H1 (cell line): ENCODE data around the gene CCDC137. TPM values are rescaled to one million over a fixed set of nuclear protein-coding genes. Genes with fewer than 3 reads are reported as not detected.
A peak's percentile ranks its signal among the peaks of the same experiment; 100 is the strongest.

Experiments used
- CTCF ChIA-PET: fragments of 300-600 bp; sonication (Branson Sonifier 250); formaldehyde crosslinking; loops from one replicate; lab custom pipeline; 2021; ENCODE audit not compliant: partially characterized antibody; lab: Charles Lee
- POLR2A ChIA-PET: fragments of 300-600 bp; sonication (Branson Sonifier 250); formaldehyde crosslinking; loops from one replicate; lab custom pipeline; 2021; ENCODE audit warnings: inconsistent platforms; ENCODE audit not compliant: partially characterized antibody; lab: Charles Lee
- DNase-seq, 2 experiments: peaks; one replicate each; pipeline versions ENCODE4 v3.0.0 to v3.0.0-alpha.2; 2010 to 2022; ENCODE audit warnings: low spot score in 2 of 2, low read depth in 1 of 2, mixed read lengths in 1 of 2
- FAIRE-seq: peaks from 2 replicates; lab custom pipeline; 2011; peaks lifted over from hg19 to GRCh38; lab: Jason Lieb, UNC
- H2AFZ ChIP-seq: 2 replicates; pipeline ENCODE4 v1.8.1; 2012; ENCODE audit warnings: low read length, inconsistent platforms
- H2AK5ac ChIP-seq: 2 replicates; pipeline ENCODE4 v1.6.1; 2013; ENCODE audit warnings: low read depth, low read length
- H2BK120ac ChIP-seq: replicated peaks from 2 replicates; pipeline ENCODE3; 2013; ENCODE audit warnings: low read depth, low read length, inconsistent platforms
- H2BK12ac ChIP-seq: 2 replicates; pipeline ENCODE4 v1.6.1; 2013; ENCODE audit warnings: low read depth, low read length
- H2BK15ac ChIP-seq: 2 replicates; pipeline ENCODE4 v1.6.1; 2013; ENCODE audit warnings: low read length
- H2BK20ac ChIP-seq: 2 replicates; pipeline ENCODE4 v1.6.1; 2013; ENCODE audit warnings: low read length
- H2BK5ac ChIP-seq: 2 replicates; pipeline ENCODE4 v1.6.1; 2013; ENCODE audit warnings: low read depth, low read length
- H3K14ac ChIP-seq: 2 replicates; pipeline ENCODE4 v1.6.1; 2013; ENCODE audit warnings: inconsistent platforms; ENCODE audit not compliant: insufficient read length
- H3K18ac ChIP-seq: 2 replicates; pipeline ENCODE4 v1.6.1; 2013; ENCODE audit warnings: low read length; ENCODE audit errors: extremely low read depth
- H3K23ac ChIP-seq: 2 replicates; pipeline ENCODE4 v1.6.1; 2013; ENCODE audit warnings: inconsistent platforms; ENCODE audit not compliant: insufficient read length
- H3K23me2 ChIP-seq: 2 replicates; pipeline ENCODE4 v1.6.1; 2013; ENCODE audit warnings: low read depth, low read length
- H3K27ac ChIP-seq: 2 replicates; pipeline ENCODE4 v1.6.1; 2011; ENCODE audit warnings: low read depth, low read length, inconsistent platforms
- H3K27me3 ChIP-seq, 4 experiments: replicated peaks in 1 of 4; 1 replicate in 1 of 4; 2 replicates in 3 of 4; pipeline versions ENCODE4 v1.6.1 to v1.8.1; 2011 to 2013; ENCODE audit warnings: low read length in 3 of 4, mild to moderate bottlenecking in 3 of 4, inconsistent platforms in 2 of 4, mixed read lengths in 2 of 4, moderate library complexity in 1 of 4; ENCODE audit not compliant: control insufficient read depth in 3 of 4, insufficient read depth in 3 of 4; ENCODE audit errors: extremely low read depth in 1 of 4
- H3K36me3 ChIP-seq, 4 experiments: 2 replicates each; pipeline versions ENCODE4 v1.6.1 to v1.8.1; 2011 to 2013; ENCODE audit warnings: mild to moderate bottlenecking in 4 of 4, low read length in 3 of 4, moderate library complexity in 2 of 4, control low read depth in 1 of 4, inconsistent platforms in 1 of 4; ENCODE audit not compliant: insufficient read depth in 4 of 4, control insufficient read depth in 2 of 4
- H3K4ac ChIP-seq: replicated peaks from 2 replicates; pipeline ENCODE3; 2013; ENCODE audit warnings: low read length, low read depth, mixed read lengths, inconsistent platforms; ENCODE audit not compliant: insufficient read length
- H3K4me1 ChIP-seq, 4 experiments: replicated peaks in 1 of 4; 1 replicate in 1 of 4; 2 replicates in 3 of 4; pipeline versions ENCODE4 v1.6.1 to v1.8.1; 2011 to 2013; ENCODE audit warnings: low read length in 3 of 4, inconsistent platforms in 2 of 4, mixed read lengths in 1 of 4; ENCODE audit not compliant: insufficient read depth in 4 of 4, control insufficient read depth in 3 of 4
- H3K4me2 ChIP-seq, 2 experiments: 2 replicates each; pipeline versions ENCODE4 v1.6.1 to v1.8.1; 2011 to 2013; ENCODE audit warnings: low read depth in 2 of 2, low read length in 2 of 2, control low read depth in 1 of 2, inconsistent platforms in 1 of 2, mild to moderate bottlenecking in 1 of 2; ENCODE audit not compliant: insufficient read depth in 1 of 2
- H3K4me3 ChIP-seq, 4 experiments: fragments of 200-600, 300-600 bp in 1 of 4; sonication (generic), shearing (Covaris generic), sonication (Bioruptor Twin) in 1 of 4; 2 replicates each; pipeline versions ENCODE4 v1.5.1 to v1.8.1; 2011 to 2016; ENCODE audit warnings: low read length in 4 of 4, low read depth in 3 of 4, control low read depth in 2 of 4, inconsistent platforms in 2 of 4, mild to moderate bottlenecking in 2 of 4, mixed read lengths in 1 of 4, moderate library complexity in 1 of 4; ENCODE audit not compliant: insufficient read depth in 2 of 4; ENCODE audit errors: extremely low read depth in 1 of 4
- H3K56ac ChIP-seq: replicated peaks from 2 replicates; pipeline ENCODE3; 2013; ENCODE audit warnings: low read depth, mild to moderate bottlenecking, mixed read lengths, low read length, inconsistent platforms; ENCODE audit not compliant: insufficient read length
- H3K79me1 ChIP-seq: 2 replicates; pipeline ENCODE4 v1.6.1; 2013; ENCODE audit warnings: low read depth, low read length, control low read depth
- H3K79me2 ChIP-seq, 2 experiments: 2 replicates each; pipeline versions ENCODE4 v1.6.1 to v1.8.1; 2012 to 2013; ENCODE audit warnings: low read length in 2 of 2, mild to moderate bottlenecking in 2 of 2, inconsistent platforms in 1 of 2; ENCODE audit not compliant: insufficient read depth in 2 of 2, control insufficient read depth in 1 of 2
- H3K9ac ChIP-seq, 4 experiments: replicated peaks in 1 of 4; 1 replicate in 1 of 4; 2 replicates in 3 of 4; pipeline versions ENCODE4 v1.6.1 to v1.8.1; 2011 to 2013; ENCODE audit warnings: low read depth in 3 of 4, low read length in 3 of 4, control low read depth in 2 of 4, mild to moderate bottlenecking in 2 of 4, moderate library complexity in 2 of 4, inconsistent platforms in 1 of 4; ENCODE audit errors: extremely low read depth in 1 of 4
- H3K9me3 ChIP-seq, 2 experiments: 2 replicates each; pipeline versions ENCODE4 v1.6.1 to v1.8.1; 2012 to 2013; ENCODE audit warnings: mild to moderate bottlenecking in 2 of 2, moderate library complexity in 2 of 2, control low read depth in 1 of 2, inconsistent platforms in 1 of 2, low read depth in 1 of 2, low read length in 1 of 2, mixed read lengths in 1 of 2; ENCODE audit not compliant: insufficient read depth in 2 of 2
- H4K20me1 ChIP-seq, 2 experiments: replicated peaks in 1 of 2; 2 replicates each; pipeline versions ENCODE3 to v1.8.1; 2011 to 2013; ENCODE audit warnings: inconsistent platforms in 2 of 2, low read length in 2 of 2, mild to moderate bottlenecking in 1 of 2; ENCODE audit not compliant: insufficient read depth in 2 of 2, control insufficient read depth in 1 of 2
- H4K5ac ChIP-seq: 2 replicates; pipeline ENCODE4 v1.6.1; 2013; ENCODE audit warnings: low read length, low read depth, mixed read lengths, inconsistent platforms; ENCODE audit not compliant: insufficient read length
- H4K8ac ChIP-seq: 2 replicates; pipeline ENCODE4 v1.8.0; 2013; ENCODE audit warnings: mild to moderate bottlenecking, moderate library complexity, low read length, inconsistent platforms; ENCODE audit not compliant: insufficient read depth; ENCODE audit errors: extremely low read depth
- H4K91ac ChIP-seq: replicated peaks from 2 replicates; pipeline ENCODE3; 2013; ENCODE audit warnings: low read length, mixed read lengths, inconsistent platforms; ENCODE audit not compliant: insufficient read length
- BCL11A ChIP-seq, 2 experiments: IDR thresholded peaks; one replicate each; pipeline ENCODE4 v1.6.1; 2011; ENCODE audit warnings: low read depth in 2 of 2, low read length in 2 of 2, mild to moderate bottlenecking in 2 of 2
- CBX8 ChIP-seq: fragments of 300-800, 300-1000 bp; sonication (generic); IDR thresholded peaks from 2 replicates; pipeline ENCODE4 v1.7.1; 2016; ENCODE audit warnings: low read depth, low read length, borderline replicate concordance
- E2F6 ChIP-seq: IDR thresholded peaks from 2 replicates; pipeline ENCODE4 v1.6.1; 2012; ENCODE audit warnings: inconsistent platforms
- HDAC2 ChIP-seq, 2 experiments: fragments of 300-600 bp in 1 of 2; sonication (generic) in 1 of 2; IDR thresholded peaks; 2 replicates each; pipeline ENCODE4 v1.6.1; 2011 to 2012; ENCODE audit warnings: low read depth in 2 of 2, low read length in 2 of 2, mild to moderate bottlenecking in 2 of 2, moderate library complexity in 2 of 2, borderline replicate concordance in 1 of 2, inconsistent platforms in 1 of 2
- RBBP5 ChIP-seq: IDR thresholded peaks from 2 replicates; pipeline ENCODE4 v1.7.1; 2012; ENCODE audit warnings: low read depth, mild to moderate bottlenecking, inconsistent platforms, low read length, moderate library complexity, borderline replicate concordance
- SRF ChIP-seq: IDR thresholded peaks from 2 replicates; pipeline ENCODE4 v1.6.1; 2011; ENCODE audit warnings: mild to moderate bottlenecking, low read depth, low read length, moderate library complexity
- TAF1 ChIP-seq: IDR thresholded peaks from 2 replicates; pipeline ENCODE4 v1.6.1; 2011; ENCODE audit warnings: mild to moderate bottlenecking, low read depth, low read length
- WGBS, 2 experiments: shearing (Covaris generic) in 1 of 2; methylation state at CpG; one replicate each; pipeline versions ENCODE4 v1.1.6 to v1.1.7; 2013 to 2015; ENCODE audit warnings: low lambda C conversion rate in 2 of 2, mixed read lengths in 2 of 2, inconsistent platforms in 1 of 2, low coverage in 1 of 2, missing lambda C conversion rate in 1 of 2; ENCODE audit not compliant: insufficient replicate concordance in 2 of 2, insufficient coverage in 1 of 2, insufficient read length in 1 of 2; ENCODE audit errors: extremely low coverage in 1 of 2, missing lambda C conversion rate in 1 of 2; 5-methylcytosine and 5-hydroxymethylcytosine counted together
- polyA plus RNA-seq, 7 experiments: library from polyadenylated mRNA; depleted of rRNA in 3 of 7; stranded (reverse) in 5 of 7; unstranded in 2 of 7; fragments of >200 nt in 5 of 7; fragments of 200-250 nt in 2 of 7; gene quantifications; 1 replicate in 5 of 7; 2 replicates in 1 of 7; 4 replicates in 1 of 7; pipeline versions ENCODE4 v1.2.1 to v1.2.3, GENCODE V29; 2011 to 2013; ENCODE audit warnings: missing spikeins in 2 of 7, mixed read lengths in 2 of 7
- total RNA-seq: library from RNA; stranded (reverse); fragmentation: NEBNext Ultra II Directional; extraction: Animal tissue kit (Norgen Biotek cat#: 25700); gene quantifications from 2 replicates; pipeline ENCODE4 v1.2.1, GENCODE V29; 2021

CCDC137 gene
- total and polyA plus RNA-seq, 2 of the 8 experiments (the other 6 are each of a cell fraction or from before 2014, with no cell fraction given) = 17.6 to 38.6 TPM

- Histone ChIP-seq H3K79me1 (peaks cover 15% of the 10 kb centered on the region), H2BK5ac (no peak overlapping the region), H2BK20ac (no peak overlapping the region), H3K4ac (no peak overlapping the region), H3K4me1 (peaks cover 3 to 14% (median 7%) of the 10 kb centered on the region in 4 experiments; a peak in 6 of 7 replicates), H2BK15ac (no peak overlapping the region), H3K56ac (no peak overlapping the region), H3K23ac (no peak overlapping the region), H3K4me3 (no peak overlapping the region), H3K23me2 (peaks cover 12% of the 10 kb centered on the region), H4K5ac (no peak overlapping the region), H2AK5ac (no peak overlapping the region), H4K91ac (no peak overlapping the region), H2AFZ (no peak overlapping the region), H3K36me3 (peaks cover 2 to 36% (median 18%) of the 10 kb centered on the region in 4 experiments; a peak in 6 of 8 replicates), H3K4me2 (no peak overlapping the region), H3K18ac (no peak overlapping the region), H4K20me1 (peaks cover 0 to 30% of the 10 kb centered on the region in 2 experiments), H3K9me3 (no peaks in the 10 kb centered on the region), H3K79me2 (peaks cover 4 to 37% of the 10 kb centered on the region in 2 experiments; a peak in 3 of 4 replicates), H3K9ac (no peak overlapping the region), H3K27me3 (no peaks in the 10 kb centered on the region), H3K14ac (no peak overlapping the region), H4K8ac (peak overlapping the region; percentile 17; the same call in 1 of the 2 replicates), H2BK12ac (no peak overlapping the region), H2BK120ac (no peak overlapping the region), H3K27ac (no peak overlapping the region)
- no peak for DNase-seq
- ChIA-PET CTCF (interaction anchor here (1.6 to 3.1 kb wide), 2 partner anchors 11 to 16 kb away, joined by 5 to 20 read pairs; partner anchors contain the start of gene MRPL12), POLR2A (interaction anchor here (4.0 to 28.4 kb wide), 3 partner anchors 8 to 23 kb away, joined by 65 to 436 read pairs (median 100); partner anchors contain the start of genes CCDC137, MRPL12, OXLD1 and SLC25A10)
- FAIRE-seq = no peak
- no peak for TF ChIP-seq HDAC2 (IDR thresholded peaks at IDR 0.05; ENCODE audit: borderline replicate concordance in 1 of 2, low read depth in 2 of 2, low read length in 2 of 2)
- TF ChIP-seq SRF = no peak
- no peak for TF ChIP-seq E2F6
- no peak for TF ChIP-seq TAF1
- TF ChIP-seq BCL11A (IDR thresholded peaks at IDR 0.05; ENCODE audit: low read depth in 2 of 2, low read length in 2 of 2) = no peak
- no peak for TF ChIP-seq RBBP5
- TF ChIP-seq CBX8 = no peak
- 92% methylated on average over 15 of the region's 20 CpGs; no CpG with 5 or more reads in 1 of the 2 experiments for WGBS, 2 experiments
Measured at GRCh38 chr17:81686614-81687013, 20.1 kb downstream of the CCDC137 start.
